HEK293 (cell line): ENCODE results near the gene POMT2.

ENCODE experiments used
- FEZF1 ChIP-seq: fragments of 450-650 bp; formaldehyde crosslinking; IDR thresholded peaks from 2 replicates; pipeline ENCODE4 v1.5.1; 2016; ENCODE audit warnings: missing biosample characterization, missing genetic modification characterization
- GLIS2 ChIP-seq: fragments of 450-650 bp; formaldehyde crosslinking; IDR thresholded peaks from 2 replicates; pipeline ENCODE4 v1.5.1; 2016; ENCODE audit warnings: missing biosample characterization, missing genetic modification characterization
- OSR2 ChIP-seq: fragments of 450-650 bp; formaldehyde crosslinking; IDR thresholded peaks from 2 replicates; pipeline ENCODE4 v1.5.1; 2016; ENCODE audit warnings: missing biosample characterization, missing genetic modification characterization
- SCRT2 ChIP-seq: fragments of 450-650 bp; formaldehyde crosslinking; IDR thresholded peaks from 2 replicates; pipeline ENCODE4 v1.5.1; 2016; ENCODE audit warnings: missing biosample characterization, missing genetic modification characterization
- SP3 ChIP-seq: fragments of 450-650 bp; formaldehyde crosslinking; IDR thresholded peaks from 2 replicates; pipeline ENCODE4 v1.5.1; 2016; ENCODE audit warnings: missing biosample characterization, missing genetic modification characterization
- TCF7L2 ChIP-seq: IDR thresholded peaks from 2 replicates; pipeline ENCODE4 v1.6.1; 2011; ENCODE audit warnings: low read depth, mild to moderate bottlenecking, inconsistent platforms, low read length, moderate library complexity, borderline replicate concordance
- ZNF132 ChIP-seq: fragments of 450-650 bp; formaldehyde crosslinking; IDR thresholded peaks from 2 replicates; pipeline ENCODE4 v1.5.1; 2017; ENCODE audit warnings: missing biosample characterization, missing genetic modification characterization, borderline replicate concordance
- ZNF133 ChIP-seq: fragments of 450-650 bp; formaldehyde crosslinking; IDR thresholded peaks from 2 replicates; pipeline ENCODE4 v1.5.1; 2016; ENCODE audit warnings: missing biosample characterization, missing genetic modification characterization
- ZNF155 ChIP-seq: fragments of 450-650 bp; formaldehyde crosslinking; IDR thresholded peaks from 2 replicates; pipeline ENCODE4 v1.5.1; 2016; ENCODE audit warnings: missing biosample characterization, missing genetic modification characterization
- ZNF19 ChIP-seq: fragments of 450-650 bp; formaldehyde crosslinking; IDR thresholded peaks from 2 replicates; pipeline ENCODE4; 2016; ENCODE audit warnings: missing biosample characterization, missing genetic modification characterization, low read depth
- ZNF248 ChIP-seq: fragments of 450-650 bp; formaldehyde crosslinking; IDR thresholded peaks from 2 replicates; pipeline ENCODE4 v1.5.1; 2017; ENCODE audit warnings: missing biosample characterization, missing genetic modification characterization
- ZNF302 ChIP-seq: fragments of 450-650 bp; formaldehyde crosslinking; IDR thresholded peaks from 2 replicates; pipeline ENCODE4 v1.5.1; 2016; ENCODE audit warnings: missing biosample characterization, missing genetic modification characterization, low read depth
- ZNF350 ChIP-seq: fragments of 450-650 bp; formaldehyde crosslinking; IDR thresholded peaks from 2 replicates; pipeline ENCODE4 v1.5.0; 2017; ENCODE audit warnings: missing biosample characterization, mild to moderate bottlenecking, missing genetic modification characterization
- ZNF416 ChIP-seq: fragments of 450-650 bp; formaldehyde crosslinking; IDR thresholded peaks from 2 replicates; pipeline ENCODE4 v1.5.1; 2016; ENCODE audit warnings: missing biosample characterization, missing genetic modification characterization
- ZNF514 ChIP-seq: fragments of 450-650 bp; formaldehyde crosslinking; IDR thresholded peaks from 2 replicates; pipeline ENCODE4 v1.5.1; 2016; ENCODE audit warnings: missing biosample characterization, missing genetic modification characterization
- ZNF600 ChIP-seq: fragments of 450-650 bp; formaldehyde crosslinking; IDR thresholded peaks from 2 replicates; pipeline ENCODE4 v1.5.1; 2016; ENCODE audit warnings: missing biosample characterization, missing genetic modification characterization
- ZNF610 ChIP-seq: fragments of 450-650 bp; formaldehyde crosslinking; IDR thresholded peaks from 2 replicates; pipeline ENCODE4 v1.5.1; 2016; ENCODE audit warnings: missing biosample characterization, missing genetic modification characterization, borderline replicate concordance
- ZNF629 ChIP-seq: fragments of 450-650 bp; formaldehyde crosslinking; IDR thresholded peaks from 2 replicates; pipeline ENCODE4 v1.5.1; 2017; ENCODE audit warnings: missing biosample characterization, missing genetic modification characterization
- ZNF677 ChIP-seq: fragments of 450-650 bp; IDR thresholded peaks from 2 replicates; pipeline ENCODE4 v1.5.0; 2018; ENCODE audit warnings: missing biosample characterization, mild to moderate bottlenecking, missing genetic modification characterization, moderate library complexity
- ZNF830 ChIP-seq: fragments of 450-650 bp; IDR thresholded peaks from 2 replicates; pipeline ENCODE4 v1.5.0; 2018; ENCODE audit warnings: missing biosample characterization, missing genetic modification characterization, low read depth, mild to moderate bottlenecking, moderate library complexity
- ZNF843 ChIP-seq: fragments of 450-650 bp; formaldehyde crosslinking; IDR thresholded peaks from 2 replicates; pipeline ENCODE4 v1.5.1; 2016; ENCODE audit warnings: missing biosample characterization, missing genetic modification characterization
- ZSCAN23 ChIP-seq: fragments of 450-650 bp; formaldehyde crosslinking; IDR thresholded peaks from 2 replicates; pipeline ENCODE4 v1.5.1; 2016; ENCODE audit warnings: missing biosample characterization, missing genetic modification characterization
- ZXDB ChIP-seq: fragments of 450-650 bp; formaldehyde crosslinking; IDR thresholded peaks from 2 replicates; pipeline ENCODE4 v1.5.1; 2016; ENCODE audit warnings: missing biosample characterization, missing genetic modification characterization
- TF ChIP-seq, protein P1 (sequence below): fragments of 450-650 bp; formaldehyde crosslinking; IDR thresholded peaks from 2 replicates; pipeline ENCODE4 v1.5.1; 2016; ENCODE audit warnings: missing biosample characterization, missing genetic modification characterization
- TF ChIP-seq, protein P2 (sequence below): fragments of 450-650 bp; formaldehyde crosslinking; IDR thresholded peaks from 2 replicates; pipeline ENCODE4 v1.5.1; 2016; ENCODE audit warnings: missing biosample characterization, missing genetic modification characterization
- TF ChIP-seq, protein P3 (sequence below): IDR thresholded peaks from 2 replicates; pipeline ENCODE4 v1.6.1; 2011; ENCODE audit warnings: mild to moderate bottlenecking, low read depth, low read length, borderline replicate concordance
- TF ChIP-seq, protein P4 (sequence below): fragments of 450-650 bp; formaldehyde crosslinking; IDR thresholded peaks from 2 replicates; pipeline ENCODE4; 2016; ENCODE audit warnings: missing biosample characterization, missing genetic modification characterization
- TF ChIP-seq, protein P5 (sequence below): fragments of 450-650 bp; formaldehyde crosslinking; IDR thresholded peaks from 2 replicates; pipeline ENCODE4 v1.5.1; 2016; ENCODE audit warnings: missing biosample characterization, missing genetic modification characterization, borderline replicate concordance
- TF ChIP-seq, protein P6 (sequence below): fragments of 450-650 bp; formaldehyde crosslinking; IDR thresholded peaks from 2 replicates; pipeline ENCODE4 v1.5.1; 2016; ENCODE audit warnings: missing biosample characterization, missing genetic modification characterization

The POMT2 gene

DNA sequence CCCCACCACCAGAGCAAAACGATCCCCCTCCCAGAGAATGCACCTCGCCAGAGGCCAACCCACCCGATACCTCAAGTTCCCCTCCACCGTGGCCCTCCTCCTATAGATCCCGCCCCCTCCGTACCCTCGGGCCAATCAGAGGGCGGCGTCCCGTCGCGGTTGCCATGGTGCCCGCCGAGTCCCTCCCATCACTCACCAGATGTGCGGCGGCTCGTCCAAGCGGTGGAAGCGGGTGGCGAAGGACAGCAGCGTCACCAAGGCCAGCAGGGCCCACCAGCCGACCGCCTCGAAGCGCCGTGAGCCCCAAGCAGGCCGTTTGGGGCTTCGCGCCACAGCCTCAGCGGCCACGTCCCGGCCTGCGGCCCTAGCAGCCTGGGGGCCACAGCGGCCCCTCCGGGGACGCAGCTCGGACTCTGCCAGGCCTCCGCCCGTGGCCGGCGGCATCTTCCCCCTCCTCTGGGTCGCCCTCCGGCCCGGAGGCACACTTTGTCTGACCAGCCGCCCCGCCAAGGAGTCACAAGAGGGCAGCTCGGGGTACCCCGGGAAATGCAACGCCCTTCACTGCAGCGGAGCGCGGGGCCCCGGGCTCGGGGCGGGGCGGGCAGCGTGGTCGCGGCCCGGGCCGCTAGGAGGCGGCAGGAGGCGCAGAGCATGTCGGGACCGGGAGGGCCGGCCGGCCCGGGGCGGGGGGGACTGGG is at the start of gene POMT2 (continued):
- TF ChIP-seq, protein P1, sequence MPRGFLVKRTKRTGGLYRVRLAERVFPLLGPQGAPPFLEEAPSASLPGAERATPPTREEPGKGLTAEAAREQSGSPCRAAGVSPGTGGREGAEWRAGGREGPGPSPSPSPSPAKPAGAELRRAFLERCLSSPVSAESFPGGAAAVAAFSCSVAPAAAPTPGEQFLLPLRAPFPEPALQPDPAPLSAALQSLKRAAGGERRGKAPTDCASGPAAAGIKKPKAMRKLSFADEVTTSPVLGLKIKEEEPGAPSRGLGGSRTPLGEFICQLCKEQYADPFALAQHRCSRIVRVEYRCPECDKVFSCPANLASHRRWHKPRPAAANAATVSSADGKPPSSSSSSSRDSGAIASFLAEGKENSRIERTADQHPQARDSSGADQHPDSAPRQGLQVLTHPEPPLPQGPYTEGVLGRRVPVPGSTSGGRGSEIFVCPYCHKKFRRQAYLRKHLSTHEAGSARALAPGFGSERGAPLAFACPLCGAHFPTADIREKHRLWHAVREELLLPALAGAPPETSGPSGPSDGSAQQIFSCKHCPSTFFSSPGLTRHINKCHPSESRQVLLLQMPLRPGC (tag by site-specific recombination), result 0 out of 2 replicates have a peak, but pooled peaks have one; percentile 9
- TF ChIP-seq ZNF19 (no peak), ZNF350 (tag by site-specific recombination) (no peak), SP3 (tag by site-specific recombination) (peak; percentile 13; the same call in 1 of the 2 replicates), ZNF132 (no peak), ZNF248 (tag by site-specific recombination) (no peak), ZSCAN23 (tag by site-specific recombination) (no peak), TCF7L2 (no peak), ZNF133 (tag by site-specific recombination) (no peak), ZNF843 (tag by site-specific recombination) (no peak), ZNF677 (tag by site-specific recombination) (0 out of 2 replicates have a peak, but pooled peaks have one; percentile 8), ZNF514 (no peak), ZNF416 (no peak), ZNF600 (no peak), SCRT2 (no peak), FEZF1 (tag by site-specific recombination) (no peak), ZNF610 (no peak), ZNF629 (tag by site-specific recombination) (no peak), ZNF155 (tag by site-specific recombination) (no peak), ZNF830 (no peak), OSR2 (no peak), ZNF302 (tag by site-specific recombination) (no peak), ZXDB (peak; percentile 7; the same call in 1 of the 2 replicates), GLIS2 (tag by site-specific recombination) (peak; percentile 40)
- TF ChIP-seq, protein P2, sequence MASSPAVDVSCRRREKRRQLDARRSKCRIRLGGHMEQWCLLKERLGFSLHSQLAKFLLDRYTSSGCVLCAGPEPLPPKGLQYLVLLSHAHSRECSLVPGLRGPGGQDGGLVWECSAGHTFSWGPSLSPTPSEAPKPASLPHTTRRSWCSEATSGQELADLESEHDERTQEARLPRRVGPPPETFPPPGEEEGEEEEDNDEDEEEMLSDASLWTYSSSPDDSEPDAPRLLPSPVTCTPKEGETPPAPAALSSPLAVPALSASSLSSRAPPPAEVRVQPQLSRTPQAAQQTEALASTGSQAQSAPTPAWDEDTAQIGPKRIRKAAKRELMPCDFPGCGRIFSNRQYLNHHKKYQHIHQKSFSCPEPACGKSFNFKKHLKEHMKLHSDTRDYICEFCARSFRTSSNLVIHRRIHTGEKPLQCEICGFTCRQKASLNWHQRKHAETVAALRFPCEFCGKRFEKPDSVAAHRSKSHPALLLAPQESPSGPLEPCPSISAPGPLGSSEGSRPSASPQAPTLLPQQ (tag by site-specific recombination), result peak; percentile 96
- TF ChIP-seq, protein P3, sequence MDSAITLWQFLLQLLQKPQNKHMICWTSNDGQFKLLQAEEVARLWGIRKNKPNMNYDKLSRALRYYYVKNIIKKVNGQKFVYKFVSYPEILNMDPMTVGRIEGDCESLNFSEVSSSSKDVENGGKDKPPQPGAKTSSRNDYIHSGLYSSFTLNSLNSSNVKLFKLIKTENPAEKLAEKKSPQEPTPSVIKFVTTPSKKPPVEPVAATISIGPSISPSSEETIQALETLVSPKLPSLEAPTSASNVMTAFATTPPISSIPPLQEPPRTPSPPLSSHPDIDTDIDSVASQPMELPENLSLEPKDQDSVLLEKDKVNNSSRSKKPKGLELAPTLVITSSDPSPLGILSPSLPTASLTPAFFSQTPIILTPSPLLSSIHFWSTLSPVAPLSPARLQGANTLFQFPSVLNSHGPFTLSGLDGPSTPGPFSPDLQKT, result no peak
- TF ChIP-seq, protein P4, sequence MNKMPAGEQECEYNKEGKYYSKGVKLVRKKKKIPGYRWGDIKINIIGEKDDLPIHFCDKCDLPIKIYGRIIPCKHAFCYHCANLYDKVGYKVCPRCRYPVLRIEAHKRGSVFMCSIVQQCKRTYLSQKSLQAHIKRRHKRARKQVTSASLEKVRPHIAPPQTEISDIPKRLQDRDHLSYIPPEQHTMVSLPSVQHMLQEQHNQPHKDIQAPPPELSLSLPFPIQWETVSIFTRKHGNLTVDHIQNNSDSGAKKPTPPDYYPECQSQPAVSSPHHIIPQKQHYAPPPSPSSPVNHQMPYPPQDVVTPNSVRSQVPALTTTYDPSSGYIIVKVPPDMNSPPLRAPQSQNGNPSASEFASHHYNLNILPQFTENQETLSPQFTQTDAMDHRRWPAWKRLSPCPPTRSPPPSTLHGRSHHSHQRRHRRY (tag by site-specific recombination), result no peak
- TF ChIP-seq, protein P5, sequence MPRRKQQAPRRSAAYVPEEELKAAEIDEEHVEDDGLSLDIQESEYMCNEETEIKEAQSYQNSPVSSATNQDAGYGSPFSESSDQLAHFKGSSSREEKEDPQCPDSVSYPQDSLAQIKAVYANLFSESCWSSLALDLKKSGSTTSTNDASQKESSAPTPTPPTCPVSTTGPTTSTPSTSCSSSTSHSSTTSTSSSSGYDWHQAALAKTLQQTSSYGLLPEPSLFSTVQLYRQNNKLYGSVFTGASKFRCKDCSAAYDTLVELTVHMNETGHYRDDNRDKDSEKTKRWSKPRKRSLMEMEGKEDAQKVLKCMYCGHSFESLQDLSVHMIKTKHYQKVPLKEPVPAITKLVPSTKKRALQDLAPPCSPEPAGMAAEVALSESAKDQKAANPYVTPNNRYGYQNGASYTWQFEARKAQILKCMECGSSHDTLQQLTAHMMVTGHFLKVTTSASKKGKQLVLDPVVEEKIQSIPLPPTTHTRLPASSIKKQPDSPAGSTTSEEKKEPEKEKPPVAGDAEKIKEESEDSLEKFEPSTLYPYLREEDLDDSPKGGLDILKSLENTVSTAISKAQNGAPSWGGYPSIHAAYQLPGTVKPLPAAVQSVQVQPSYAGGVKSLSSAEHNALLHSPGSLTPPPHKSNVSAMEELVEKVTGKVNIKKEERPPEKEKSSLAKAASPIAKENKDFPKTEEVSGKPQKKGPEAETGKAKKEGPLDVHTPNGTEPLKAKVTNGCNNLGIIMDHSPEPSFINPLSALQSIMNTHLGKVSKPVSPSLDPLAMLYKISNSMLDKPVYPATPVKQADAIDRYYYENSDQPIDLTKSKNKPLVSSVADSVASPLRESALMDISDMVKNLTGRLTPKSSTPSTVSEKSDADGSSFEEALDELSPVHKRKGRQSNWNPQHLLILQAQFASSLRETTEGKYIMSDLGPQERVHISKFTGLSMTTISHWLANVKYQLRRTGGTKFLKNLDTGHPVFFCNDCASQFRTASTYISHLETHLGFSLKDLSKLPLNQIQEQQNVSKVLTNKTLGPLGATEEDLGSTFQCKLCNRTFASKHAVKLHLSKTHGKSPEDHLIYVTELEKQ (tag by site-specific recombination), result no peak
- TF ChIP-seq, protein P6, sequence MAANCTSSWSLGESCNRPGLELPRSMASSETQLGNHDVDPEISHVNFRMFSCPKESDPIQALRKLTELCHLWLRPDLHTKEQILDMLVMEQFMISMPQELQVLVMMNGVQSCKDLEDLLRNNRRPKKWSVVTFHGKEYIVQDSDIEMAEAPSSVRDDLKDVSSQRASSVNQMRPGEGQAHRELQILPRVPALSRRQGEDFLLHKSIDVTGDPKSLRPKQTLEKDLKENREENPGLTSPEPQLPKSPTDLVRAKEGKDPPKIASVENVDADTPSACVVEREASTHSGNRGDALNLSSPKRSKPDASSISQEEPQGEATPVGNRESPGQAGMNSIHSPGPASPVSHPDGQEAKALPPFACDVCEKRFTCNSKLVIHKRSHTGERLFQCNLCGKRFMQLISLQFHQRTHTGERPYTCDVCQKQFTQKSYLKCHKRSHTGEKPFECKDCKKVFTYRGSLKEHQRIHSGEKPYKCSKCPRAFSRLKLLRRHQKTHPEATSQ (tag by site-specific recombination), result peak; percentile 43; the same call in 1 of the 2 replicates
